Astrocyte of the spinal cord (primary cell): ENCODE data around the gene PRDM1.

Experiments
- DNase-seq: peaks from one replicate; pipeline ENCODE4 v3.0.0; 2011; ENCODE audit warnings: low read depth, low spot score
- H3K4me3 ChIP-seq: 2 replicates; pipeline ENCODE4 v1.5.1; 2011; ENCODE audit warnings: low read depth, mild to moderate bottlenecking, low read length, moderate library complexity
- in situ Hi-C: cut with HindIII; loops from 2 replicates; pipeline ENCODE4 v1.10.0; 2017; ENCODE audit warnings: low sequenced_read_pairs
- TF ChIP-seq, protein P1 (sequence below): IDR thresholded peaks from 2 replicates; pipeline ENCODE4 v1.5.1; 2012; ENCODE audit warnings: low read depth, mild to moderate bottlenecking, low read length, inconsistent platforms

PRDM1 gene

DNA sequence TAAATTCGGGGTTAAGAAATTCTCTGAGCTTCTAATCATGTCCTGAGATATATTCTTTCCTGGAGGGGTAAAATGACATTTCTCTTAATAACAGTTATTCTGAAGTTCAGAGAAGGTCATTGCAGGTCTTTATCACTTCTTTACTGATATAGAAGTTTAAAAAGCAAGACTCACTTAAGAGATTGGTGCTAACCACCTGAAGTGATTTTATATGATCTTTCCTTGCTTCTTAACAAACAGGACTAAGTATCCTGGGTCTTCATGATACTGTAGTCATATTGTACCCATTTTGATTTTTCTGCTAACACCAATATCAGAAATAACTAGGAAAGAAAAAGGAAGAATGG lies 39.3 kb upstream of the PRDM1 start:
- in situ Hi-C loops, result no loop called here
- H3K4me3 ChIP-seq, result no peak overlapping the region
- DNase-seq, result no peak

DNA sequence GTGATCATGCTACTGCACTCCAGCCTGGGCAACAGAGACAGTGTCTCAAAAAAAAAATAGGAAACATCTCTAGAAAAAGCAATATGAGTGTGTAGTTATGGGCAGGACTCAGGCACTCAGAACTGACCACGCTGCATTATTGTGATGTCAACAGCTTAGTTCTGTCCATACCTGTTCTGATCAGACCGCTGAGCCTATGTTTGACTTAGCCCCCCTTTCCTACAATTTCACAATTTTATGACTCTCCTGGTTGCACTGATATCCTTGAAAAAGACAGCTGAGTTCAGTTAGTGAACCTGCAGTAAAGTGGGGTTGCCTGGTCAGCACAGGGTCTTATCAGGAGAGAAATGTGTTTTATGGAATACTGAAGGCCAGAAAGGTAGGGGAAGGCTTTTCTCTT lies 37.8 kb upstream of the PRDM1 start:
- DNase-seq, result no peak
- TF ChIP-seq, protein P1, sequence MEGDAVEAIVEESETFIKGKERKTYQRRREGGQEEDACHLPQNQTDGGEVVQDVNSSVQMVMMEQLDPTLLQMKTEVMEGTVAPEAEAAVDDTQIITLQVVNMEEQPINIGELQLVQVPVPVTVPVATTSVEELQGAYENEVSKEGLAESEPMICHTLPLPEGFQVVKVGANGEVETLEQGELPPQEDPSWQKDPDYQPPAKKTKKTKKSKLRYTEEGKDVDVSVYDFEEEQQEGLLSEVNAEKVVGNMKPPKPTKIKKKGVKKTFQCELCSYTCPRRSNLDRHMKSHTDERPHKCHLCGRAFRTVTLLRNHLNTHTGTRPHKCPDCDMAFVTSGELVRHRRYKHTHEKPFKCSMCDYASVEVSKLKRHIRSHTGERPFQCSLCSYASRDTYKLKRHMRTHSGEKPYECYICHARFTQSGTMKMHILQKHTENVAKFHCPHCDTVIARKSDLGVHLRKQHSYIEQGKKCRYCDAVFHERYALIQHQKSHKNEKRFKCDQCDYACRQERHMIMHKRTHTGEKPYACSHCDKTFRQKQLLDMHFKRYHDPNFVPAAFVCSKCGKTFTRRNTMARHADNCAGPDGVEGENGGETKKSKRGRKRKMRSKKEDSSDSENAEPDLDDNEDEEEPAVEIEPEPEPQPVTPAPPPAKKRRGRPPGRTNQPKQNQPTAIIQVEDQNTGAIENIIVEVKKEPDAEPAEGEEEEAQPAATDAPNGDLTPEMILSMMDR, result no peak
- in situ Hi-C loops, result no loop called here

More for the DNA sequence above, 39.3 kb upstream of the PRDM1 start:
- TF ChIP-seq, protein P1, result no peak

DNA sequence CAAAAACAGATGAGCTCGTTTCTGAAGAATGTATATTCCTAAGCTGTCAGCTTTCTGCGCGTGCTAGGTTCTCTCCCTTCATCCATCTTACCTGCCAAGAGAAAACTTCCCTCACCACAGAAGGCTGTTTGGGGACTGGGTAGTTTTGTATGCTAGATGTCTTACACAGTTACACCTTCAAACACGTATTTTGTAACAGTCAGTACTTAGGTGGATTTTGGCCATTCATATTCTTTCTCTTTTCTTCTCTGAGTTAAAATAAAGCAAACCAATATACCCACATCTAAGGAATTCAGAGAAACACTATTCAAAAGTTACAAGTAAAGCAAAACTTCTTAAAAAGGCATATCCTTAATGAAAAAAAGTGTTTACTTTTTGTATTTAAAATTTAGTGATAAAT lies 35.6 kb upstream of the PRDM1 start:
- H3K4me3 ChIP-seq, result no peak overlapping the region
- TF ChIP-seq, protein P1, result no peak
- no peak for DNase-seq
- in situ Hi-C loops, result no loop called here

More for the DNA sequence above, 37.8 kb upstream of the PRDM1 start:
- H3K4me3 ChIP-seq, result no peak overlapping the region

DNA sequence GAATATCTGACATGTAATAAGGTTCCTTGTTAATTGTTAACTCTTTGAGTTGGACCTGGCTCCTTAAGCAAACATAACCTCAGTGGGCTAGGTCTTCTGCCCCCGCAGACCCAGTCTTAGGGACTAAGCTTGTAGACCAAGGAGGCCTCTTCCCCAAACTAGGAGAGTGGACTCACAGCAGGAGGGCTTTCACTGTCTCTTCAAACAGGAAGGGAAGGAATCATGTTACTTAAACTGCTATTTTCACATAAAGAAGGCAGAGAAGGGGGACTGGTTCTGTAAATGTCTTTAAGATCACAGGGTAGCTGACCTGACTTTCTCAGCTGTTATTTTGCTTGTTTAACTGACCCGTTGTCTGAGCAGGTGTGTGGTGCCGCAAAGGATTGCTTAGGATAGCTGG lies 34.9 kb upstream of the PRDM1 start:
- no peak overlapping the region for H3K4me3 ChIP-seq
- no peak for DNase-seq
- TF ChIP-seq, protein P1, result no peak
- in situ Hi-C loops, result no loop called here

DNA sequence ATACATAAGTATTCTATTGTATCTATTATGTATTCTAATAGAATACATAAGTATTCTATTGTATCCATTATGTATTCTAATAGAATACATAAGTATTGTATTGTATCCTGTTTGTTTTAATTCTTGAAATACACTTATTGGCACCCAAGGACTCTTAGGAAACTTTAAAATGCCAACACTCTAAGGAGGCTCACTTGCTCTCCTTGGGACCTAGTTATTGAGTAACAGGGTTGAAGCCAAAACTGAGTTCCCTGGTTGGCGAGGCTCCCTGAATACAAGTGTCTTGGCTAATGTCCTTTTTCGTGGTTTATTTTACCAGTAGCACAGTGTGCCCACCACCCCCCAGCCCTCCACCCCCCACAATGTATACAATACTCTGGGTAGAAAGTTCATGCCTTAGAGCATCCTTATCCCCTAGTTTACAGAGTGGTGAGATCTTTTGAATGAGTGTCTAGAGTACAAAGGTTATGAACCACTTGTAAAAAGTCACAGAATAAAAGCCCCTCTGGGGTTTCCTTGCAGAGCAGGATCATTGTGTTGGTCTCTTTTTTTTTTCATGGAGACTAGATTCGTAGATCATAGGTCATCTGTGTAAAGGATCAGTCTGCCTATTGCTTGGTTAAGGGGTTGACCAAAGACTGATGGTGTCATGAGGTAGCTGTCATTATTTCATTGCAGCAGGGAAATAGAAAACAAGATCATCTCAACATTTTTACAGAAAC lies 32.5 kb upstream of the PRDM1 start:
- TF ChIP-seq, protein P1, result no peak
- in situ Hi-C loops, result no loop called here
- no peak overlapping the region for H3K4me3 ChIP-seq
- no peak for DNase-seq

DNA sequence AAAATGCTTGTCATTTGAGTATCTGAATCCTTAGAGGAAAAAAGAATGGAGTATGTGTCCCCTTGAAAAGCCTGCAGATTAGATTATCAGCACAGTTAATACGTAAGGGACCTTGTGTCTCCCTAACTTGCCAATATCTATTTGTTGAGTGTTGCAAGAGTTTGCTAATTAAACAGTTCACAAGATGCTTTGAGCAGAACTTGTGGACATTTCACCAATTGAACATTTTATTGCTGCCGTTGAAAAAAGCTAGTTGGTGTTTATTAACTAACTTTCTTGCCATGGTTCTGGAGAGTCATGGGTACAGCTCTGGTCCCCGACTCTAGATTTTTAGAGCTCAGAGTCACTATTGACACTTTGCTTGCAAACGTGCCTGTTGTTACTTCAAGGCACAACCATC lies 30.6 kb upstream of the PRDM1 start:
- TF ChIP-seq, protein P1, result no peak
- no peak for DNase-seq
- H3K4me3 ChIP-seq, result no peak overlapping the region
- in situ Hi-C loops, result no loop called here
